GM10266 (cell line): ENCODE data around the gene OR10A3.

ENCODE experiments used
- DNase-seq: peaks from one replicate; pipeline ENCODE4 v3.0.0; 2012; ENCODE audit errors: extremely low spot score
- TF ChIP-seq, protein P1 (sequence below): IDR thresholded peaks from 2 replicates; pipeline ENCODE4 v1.5.1; 2012; ENCODE audit warnings: mild to moderate bottlenecking, low read depth; ENCODE audit not compliant: control insufficient read depth, insufficient read depth; ENCODE audit errors: missing control alignments

Gene OR10A3

DNA sequence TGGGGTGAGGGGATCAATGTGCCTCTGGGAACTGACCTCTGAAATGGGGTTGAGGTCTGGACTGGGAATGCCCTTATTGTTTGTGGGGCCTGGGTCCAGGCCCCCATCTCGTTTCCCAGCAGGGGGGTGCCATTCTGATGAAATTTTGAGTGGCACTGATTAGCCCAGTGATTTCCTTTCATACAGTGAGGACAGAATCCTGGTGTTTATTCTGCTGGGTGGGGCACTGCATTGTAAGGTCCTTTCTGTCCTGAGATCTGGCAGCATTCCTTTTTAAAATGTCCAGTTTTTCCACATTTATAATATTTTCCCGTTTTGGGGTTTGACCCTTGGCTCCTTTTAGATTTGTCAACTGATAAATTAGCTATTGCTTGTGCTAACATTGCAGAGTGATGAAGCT is 37.6 kb downstream of the OR10A3 start:
- TF ChIP-seq, protein P1, sequence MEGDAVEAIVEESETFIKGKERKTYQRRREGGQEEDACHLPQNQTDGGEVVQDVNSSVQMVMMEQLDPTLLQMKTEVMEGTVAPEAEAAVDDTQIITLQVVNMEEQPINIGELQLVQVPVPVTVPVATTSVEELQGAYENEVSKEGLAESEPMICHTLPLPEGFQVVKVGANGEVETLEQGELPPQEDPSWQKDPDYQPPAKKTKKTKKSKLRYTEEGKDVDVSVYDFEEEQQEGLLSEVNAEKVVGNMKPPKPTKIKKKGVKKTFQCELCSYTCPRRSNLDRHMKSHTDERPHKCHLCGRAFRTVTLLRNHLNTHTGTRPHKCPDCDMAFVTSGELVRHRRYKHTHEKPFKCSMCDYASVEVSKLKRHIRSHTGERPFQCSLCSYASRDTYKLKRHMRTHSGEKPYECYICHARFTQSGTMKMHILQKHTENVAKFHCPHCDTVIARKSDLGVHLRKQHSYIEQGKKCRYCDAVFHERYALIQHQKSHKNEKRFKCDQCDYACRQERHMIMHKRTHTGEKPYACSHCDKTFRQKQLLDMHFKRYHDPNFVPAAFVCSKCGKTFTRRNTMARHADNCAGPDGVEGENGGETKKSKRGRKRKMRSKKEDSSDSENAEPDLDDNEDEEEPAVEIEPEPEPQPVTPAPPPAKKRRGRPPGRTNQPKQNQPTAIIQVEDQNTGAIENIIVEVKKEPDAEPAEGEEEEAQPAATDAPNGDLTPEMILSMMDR, result no peak
- no peak for DNase-seq

DNA sequence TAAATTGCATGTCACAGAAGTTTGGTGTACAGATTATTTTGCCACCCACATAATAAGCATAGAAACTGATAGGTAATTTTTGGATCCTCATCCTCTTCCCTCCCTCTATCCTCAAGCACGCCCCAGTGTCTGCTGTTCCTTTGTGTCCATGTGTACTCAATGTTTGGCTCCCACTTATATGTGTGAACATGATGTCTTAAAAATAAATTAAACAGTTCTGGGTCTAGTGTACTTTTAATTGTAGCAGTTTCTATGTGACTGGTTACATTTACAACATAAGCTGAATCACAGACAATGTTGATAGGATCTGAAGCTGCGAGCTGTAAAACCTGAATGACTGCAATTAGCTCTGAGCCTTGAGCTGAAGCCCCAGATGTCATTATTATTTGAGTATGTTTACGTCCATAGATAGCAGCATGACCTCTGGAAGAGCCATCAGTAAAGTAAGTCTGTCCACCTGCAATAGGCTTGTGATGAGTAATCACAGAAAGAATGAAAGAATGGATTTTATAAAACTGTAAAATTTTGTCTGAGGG is 40.1 kb downstream of the OR10A3 start:
- no peak for DNase-seq
- TF ChIP-seq, protein P1, result no peak

DNA sequence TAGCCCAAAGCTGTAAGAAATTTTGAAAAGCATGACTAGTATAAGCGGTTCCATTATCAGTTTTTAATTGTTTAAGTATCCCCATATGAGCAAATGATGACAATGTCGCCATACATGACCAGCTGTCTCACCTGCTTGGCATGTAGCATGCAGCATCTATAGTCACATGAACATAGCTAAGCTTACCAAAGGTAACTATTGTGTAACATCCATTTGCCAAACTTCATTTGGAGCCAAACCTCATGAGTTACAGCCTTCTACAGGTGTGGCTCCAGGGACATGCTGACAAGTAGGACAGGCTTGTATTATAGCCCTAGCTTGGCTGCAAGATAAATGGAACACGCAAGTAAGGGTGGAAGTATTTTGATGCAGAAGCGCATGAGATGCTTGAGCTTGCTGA is 40.8 kb downstream of the OR10A3 start:
- TF ChIP-seq, protein P1, result no peak
- no peak for DNase-seq

- no peak for DNase-seq
- TF ChIP-seq, protein P1, result no peak
These were observed 42.1 kb downstream of the OR10A3 start for GRCh38 chr11:7899418-7899817.

DNA sequence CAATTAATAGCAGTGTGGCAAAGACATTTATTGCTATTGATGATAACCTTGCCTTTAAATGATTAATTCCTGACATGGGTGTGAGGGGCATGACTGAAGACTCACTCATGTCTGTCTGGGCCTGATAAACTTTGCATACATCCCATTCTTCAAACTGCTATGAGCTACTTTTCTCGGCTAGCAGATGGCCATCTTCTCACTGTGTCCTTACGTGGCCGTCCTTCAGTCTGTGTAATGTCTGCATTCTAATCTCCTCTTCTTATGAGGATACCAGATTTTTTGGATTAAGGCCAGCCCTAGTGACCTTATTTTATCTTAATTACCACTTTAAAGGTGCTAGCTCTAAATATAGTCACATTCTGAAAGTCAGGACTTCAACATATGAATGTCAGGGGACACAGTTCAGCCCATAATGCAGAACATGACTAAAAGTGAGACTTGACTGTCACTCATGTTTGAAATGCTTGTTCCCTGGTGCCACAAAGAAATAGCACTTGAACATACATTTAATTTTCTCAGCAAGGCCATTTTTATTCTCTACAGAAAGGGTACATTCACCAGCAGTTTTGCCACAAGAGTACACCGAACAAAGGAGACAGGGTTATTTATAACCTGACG is 42.7 kb downstream of the OR10A3 start:
- no peak for DNase-seq
- TF ChIP-seq, protein P1, result no peak

DNA sequence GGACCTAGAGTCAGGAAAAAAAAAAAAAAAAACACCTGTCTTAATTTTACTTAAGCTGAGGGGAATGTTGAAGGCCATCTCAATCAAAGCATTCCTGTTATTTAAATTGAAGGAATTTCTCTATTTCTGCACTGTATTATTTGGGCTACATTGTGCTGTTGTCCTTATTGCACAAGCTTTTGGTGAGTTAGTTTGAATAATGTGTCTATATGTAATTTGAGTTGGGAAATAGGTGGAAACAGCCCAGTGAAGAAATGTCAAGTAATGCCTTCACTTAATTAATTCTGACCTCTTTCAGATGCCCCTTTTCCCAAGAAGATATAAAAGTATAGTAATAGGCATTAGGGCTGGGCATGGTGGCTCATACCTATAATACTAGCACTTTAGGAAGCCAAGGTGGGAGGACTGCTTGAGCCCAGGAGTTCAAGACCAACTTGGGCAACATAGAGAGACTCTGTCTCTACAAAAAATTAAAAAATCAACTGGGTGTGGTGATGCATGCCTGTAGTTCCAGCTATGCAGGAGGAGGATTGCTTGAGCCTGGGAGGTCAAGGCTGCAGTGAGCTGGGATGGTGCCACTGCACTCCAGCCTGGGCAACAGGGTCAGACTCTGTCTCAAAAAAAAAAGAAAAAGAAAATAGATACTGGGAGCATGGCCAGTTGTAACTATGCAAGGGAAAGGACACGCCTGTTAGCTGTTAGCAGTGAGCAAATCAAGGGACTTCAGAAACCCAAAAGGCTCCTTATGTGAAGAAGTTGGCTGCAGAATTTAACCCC is 45.3 kb downstream of the OR10A3 start:
- TF ChIP-seq, protein P1, result no peak
- no peak for DNase-seq

GRCh38 chr11:7894251-7894650 is 47.3 kb downstream of the OR10A3 start:
- TF ChIP-seq, protein P1, result no peak
- DNase-seq, result no peak
